NCI-H446 treated with DMSO at 0.1 percent for 48 hours (cell line): ENCODE results near the gene ARL17A.
"Not testable (repeated sequence)": the region's sequence is repeated elsewhere in the genome, so short reads cannot be mapped to it uniquely, and the experiment has no call there.

Experiments used
- DNase-seq: peaks from one replicate; lab custom pipeline; 2025; lab: John Stamatoyannopoulos, UW

Gene ARL17A

DNA sequence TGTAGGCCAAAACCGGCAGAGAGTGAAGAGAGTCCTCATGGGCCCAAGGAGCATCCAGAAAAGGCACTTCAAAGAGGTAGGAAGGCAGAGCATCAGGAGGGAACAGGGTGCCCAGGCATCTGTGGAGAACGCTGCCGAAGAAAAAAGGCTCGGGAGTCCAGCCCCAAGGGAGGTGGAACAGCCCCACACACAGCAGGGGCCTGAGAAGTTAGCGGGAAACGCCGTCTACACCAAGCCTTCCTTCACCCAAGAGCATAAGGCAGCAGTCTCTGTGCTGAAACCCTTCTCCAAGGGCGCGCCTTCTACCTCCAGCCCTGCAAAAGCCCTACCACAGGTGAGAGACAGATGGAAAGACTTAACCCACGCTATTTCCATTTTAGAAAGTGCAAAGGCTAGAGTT, 30.9 kb downstream of the ARL17A start:
- not testable (repeated sequence) for DNase-seq

DNA sequence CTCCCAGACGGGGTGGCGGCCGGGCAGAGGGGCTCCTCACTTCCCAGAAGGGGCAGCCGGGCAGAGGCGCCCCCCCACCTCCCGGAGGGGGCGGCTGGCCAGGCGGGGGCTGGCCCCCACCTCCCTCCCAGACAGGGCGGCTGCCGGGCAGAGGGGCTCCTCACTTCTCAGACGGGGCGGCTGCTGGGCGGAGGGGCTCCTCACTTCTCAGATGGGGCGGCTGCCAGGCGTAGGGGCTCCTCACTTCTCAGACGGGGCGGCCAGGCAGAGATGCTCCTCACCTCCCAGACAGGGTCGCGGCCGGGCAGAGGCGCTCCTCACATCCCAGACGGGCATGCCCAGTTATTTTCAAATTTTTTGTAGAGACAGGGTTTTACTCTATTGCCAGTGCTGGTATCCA, 44.8 kb downstream of the ARL17A start:
- DNase-seq: not testable (repeated sequence)

DNA sequence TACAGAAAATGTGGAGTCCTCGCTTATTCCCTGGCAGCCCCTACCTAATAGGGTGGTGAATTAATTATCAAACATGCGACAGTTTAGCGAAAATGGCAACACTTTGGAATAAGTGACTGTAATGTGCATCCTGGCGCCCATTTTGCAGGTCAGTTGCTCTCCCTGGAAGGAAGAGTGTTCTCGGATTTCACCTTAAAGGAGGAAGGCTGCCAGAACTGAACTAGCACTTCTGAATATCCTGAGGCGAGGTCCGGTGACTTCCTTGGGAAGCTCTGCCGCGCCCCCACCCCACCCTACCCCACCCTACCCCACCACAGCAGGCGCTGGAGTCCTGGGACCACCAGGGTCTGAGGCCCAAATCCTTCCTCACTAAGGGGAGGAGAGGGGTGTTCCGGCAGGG, 67.3 kb downstream of the ARL17A start, which contains the start of gene LRRC37A2:
LRRC37A2 (plus strand) TSS at position 301 of the 400 bp plus-strand sequence. CDS start 245 bp downstream, outside the sequence.
- not testable (repeated sequence) for DNase-seq

DNA sequence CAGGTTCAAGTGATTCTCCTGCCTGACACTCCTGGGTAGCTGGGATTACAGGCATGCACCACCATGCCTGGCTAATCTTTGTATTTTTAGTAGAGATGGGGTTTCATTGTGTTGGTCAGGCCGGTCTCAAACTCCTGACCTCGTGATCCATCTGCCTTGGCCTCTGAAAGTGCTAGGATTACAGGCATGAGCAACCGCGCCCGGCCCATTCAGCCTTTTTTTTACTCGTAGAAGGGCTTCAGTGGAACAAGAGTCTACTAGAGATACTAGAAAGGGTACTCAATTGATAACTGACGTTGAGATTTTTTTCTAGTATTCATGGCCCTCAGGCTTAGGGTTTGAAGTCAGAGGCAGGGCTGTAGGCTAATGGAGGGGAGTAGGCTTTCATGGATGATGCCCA, 73.6 kb downstream of the ARL17A start:
- not testable (repeated sequence) for DNase-seq

DNA sequence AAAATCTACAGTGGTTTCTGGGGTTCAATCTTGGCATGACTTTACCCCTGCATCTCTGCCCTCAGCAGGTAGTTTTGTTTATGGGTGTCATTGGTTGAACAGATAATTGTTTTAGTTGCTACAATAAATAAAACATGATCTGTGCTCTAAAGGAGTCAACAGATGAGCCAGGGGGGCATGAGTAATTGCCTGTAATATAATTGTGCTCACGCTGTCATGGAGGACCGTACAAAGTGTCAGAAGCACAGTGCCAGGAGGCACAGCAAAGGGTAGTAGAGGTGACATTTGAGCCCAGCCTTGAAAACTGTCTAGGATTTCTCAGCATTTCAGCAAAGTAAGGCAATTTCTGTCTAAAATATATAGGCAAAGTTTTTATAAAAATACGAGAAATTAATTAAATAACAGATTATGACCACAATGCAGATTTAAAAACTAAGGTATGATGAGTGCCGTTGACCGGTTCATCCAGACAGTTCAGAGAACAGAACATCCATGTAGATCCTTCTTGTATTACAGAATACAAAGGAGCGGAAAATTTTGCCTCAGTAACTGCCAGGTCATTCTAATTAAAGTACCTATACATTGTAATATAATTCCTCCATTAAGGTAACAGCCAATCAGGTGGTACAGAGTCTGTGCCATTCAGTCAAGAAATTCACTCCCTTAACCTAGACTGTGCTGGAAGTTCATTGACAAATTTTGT, 79.9 kb downstream of the ARL17A start:
- DNase-seq: not testable (repeated sequence)

DNA sequence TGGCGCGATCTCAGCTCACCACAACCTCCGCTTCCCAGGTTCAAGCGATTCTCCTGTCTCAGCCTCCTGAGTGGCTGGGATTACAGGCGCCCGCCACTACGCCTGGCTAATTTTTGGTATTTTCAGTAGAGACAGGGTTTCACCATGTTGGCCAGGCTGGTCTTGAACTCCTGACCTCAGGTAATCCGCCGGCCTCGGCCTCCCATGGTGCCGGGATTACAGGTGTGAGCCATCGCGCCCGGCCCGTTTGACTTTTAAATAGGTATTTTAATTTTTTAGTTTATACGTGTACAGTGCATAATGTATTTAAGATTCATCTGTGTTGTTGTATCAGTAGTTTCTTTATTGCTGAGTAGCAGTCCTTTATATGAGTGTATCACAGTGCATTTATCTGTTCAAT, 87.5 kb downstream of the ARL17A start:
- not testable (repeated sequence) for DNase-seq

DNA sequence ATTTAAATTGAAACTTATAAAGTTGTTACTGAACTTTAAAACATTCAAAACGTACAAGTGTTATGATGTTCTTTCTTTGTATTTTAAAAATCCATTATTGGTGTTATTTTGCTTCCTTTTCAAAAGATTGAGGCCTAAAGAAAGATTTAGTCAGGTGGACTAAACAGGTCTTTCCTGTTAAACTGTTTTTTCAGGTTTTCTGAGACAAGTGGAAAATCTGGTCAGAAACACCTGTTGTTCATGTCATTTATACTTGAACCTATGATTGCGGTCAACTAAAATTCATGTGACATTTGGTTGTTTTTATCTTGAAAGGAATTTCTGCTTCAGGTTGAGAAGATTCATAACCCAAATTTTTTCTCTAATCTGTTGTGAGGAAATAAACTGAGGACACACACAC, 98.2 kb downstream of the ARL17A start:
- not testable (repeated sequence) for DNase-seq

DNA sequence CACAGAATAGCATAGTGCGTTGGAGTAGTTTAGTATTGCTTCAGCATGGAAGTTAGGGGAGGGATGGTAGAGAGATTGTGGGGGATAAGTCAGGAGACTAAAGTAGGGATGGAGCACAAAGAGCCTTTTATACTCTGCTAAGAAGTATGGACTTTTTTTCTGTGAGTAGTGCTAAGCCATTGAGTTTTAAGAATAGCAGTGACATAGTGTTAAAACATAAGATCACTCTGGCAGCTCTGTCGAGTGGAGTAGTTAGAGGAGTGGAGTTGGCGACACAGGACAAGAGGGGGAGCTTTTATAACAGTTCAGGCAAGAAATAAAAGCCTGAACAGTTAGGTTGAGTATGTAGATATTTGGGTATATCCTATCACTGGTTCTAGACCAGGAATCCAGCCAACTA, 100.7 kb downstream of the ARL17A start:
- not testable (repeated sequence) for DNase-seq

DNA sequence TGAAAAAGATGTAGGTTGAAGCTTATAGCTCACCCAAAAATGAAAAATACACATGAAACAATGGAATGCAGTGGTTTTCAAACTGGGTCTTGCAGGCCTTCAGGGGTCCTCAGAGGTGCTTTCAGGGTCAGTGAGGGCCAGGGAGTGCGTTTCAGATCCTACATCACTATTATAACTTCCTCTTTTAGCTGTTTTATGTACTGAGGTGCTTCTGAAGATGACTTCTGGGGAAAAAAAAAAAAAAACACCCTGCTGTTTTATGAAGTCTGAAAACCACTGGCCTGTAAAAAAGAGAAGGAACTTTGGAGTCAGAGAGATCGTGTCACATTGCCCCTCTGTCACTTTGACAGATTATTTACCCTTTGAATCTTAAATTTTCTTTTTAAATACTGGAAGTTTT, 103.9 kb downstream of the ARL17A start:
- not testable (repeated sequence) for DNase-seq

DNA sequence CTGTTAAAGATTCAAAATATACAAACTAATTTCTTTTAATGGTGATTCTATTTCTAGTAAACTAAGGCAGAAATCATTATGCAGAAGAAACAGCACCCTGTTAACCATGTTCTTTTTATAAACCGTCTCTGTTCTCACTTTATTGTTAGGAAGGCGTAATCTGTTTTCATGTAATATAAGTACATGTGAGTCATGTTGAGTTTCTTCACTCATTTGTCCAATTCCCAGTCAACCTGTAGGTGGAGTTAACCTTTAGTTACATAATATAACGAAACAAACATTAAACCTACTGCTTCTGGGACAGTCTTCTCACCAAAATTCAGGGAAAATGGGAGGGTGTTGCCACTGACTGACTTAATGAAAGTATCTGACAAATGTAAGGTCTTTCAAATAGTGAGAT, 105.0 kb downstream of the ARL17A start:
- not testable (repeated sequence) for DNase-seq

DNA sequence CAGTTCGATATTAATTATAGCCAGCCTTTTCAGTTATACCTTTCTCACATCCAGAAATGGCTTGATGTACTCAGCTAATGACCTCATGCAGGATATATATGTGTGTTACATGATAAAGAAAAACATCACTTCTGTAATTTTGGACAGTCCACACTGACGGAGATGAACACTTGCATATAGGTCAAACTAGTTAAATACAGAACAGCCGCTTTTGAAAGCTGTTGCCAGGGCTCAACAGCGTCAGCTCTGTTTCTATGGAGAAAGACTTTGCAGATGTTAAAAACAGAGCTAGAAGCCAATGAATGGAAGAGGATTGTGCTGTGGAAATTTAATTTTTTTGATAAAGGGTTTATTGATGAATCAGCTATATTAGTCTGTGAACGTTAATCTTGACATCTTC, 111.9 kb downstream of the ARL17A start:
- DNase-seq: not testable (repeated sequence)
